Vagina (tissue), 2 donors: Measurements from ENCODE around the gene MRPL27.

Experiments used
- POLR2A ChIP-seq, 2 donors: fragments of 450-650 bp; IDR thresholded peaks; one replicate each; pipeline ENCODE4 v1.6.1; 2017; ENCODE audit warnings: antibody characterized with exemption in 2 of 2, mild to moderate bottlenecking in 2 of 2, moderate library complexity in 2 of 2
- POLR2AphosphoS5 ChIP-seq, 2 donors: sonication (generic); formaldehyde crosslinking; IDR thresholded peaks; one replicate each; pipeline ENCODE4 v1.9.0; 2017; ENCODE audit warnings: antibody characterized with exemption in 2 of 2, mild to moderate bottlenecking in 2 of 2, low read depth in 1 of 2; ENCODE audit not compliant: insufficient read depth in 1 of 2
- TF ChIP-seq, protein P1 (sequence below), 3 experiments: fragments of 450-650 bp in 2 of 3; fragments of 200-600 bp in 1 of 3; sonication (generic) in 1 of 3; IDR thresholded peaks; one replicate each; pipeline ENCODE4 v1.5.1; 2017 to 2019; ENCODE audit warnings: antibody characterized with exemption in 3 of 3, mild to moderate bottlenecking in 2 of 3, moderate library complexity in 2 of 3

DNA sequence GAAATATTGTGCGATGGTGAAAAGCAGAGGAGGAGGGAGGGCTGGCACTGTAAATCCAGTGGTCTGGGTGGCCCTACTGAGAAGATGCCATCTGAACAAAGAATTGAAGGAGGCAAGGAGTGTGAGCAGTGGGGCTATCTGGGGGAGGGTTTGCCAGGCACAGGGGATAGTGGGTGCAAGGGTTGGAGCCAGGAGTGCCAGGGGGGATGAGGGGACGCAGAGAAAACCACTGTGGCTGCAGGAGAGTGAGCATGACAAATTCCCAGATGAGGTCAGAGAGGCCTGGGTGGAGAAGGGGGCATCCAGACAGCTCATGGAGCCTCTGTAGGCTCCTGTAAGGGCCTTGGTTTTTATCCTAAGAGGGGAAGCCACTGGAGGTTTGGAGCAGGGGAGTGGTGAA, 22.3 kb downstream of the MRPL27 start:
- TF ChIP-seq, protein P1, sequence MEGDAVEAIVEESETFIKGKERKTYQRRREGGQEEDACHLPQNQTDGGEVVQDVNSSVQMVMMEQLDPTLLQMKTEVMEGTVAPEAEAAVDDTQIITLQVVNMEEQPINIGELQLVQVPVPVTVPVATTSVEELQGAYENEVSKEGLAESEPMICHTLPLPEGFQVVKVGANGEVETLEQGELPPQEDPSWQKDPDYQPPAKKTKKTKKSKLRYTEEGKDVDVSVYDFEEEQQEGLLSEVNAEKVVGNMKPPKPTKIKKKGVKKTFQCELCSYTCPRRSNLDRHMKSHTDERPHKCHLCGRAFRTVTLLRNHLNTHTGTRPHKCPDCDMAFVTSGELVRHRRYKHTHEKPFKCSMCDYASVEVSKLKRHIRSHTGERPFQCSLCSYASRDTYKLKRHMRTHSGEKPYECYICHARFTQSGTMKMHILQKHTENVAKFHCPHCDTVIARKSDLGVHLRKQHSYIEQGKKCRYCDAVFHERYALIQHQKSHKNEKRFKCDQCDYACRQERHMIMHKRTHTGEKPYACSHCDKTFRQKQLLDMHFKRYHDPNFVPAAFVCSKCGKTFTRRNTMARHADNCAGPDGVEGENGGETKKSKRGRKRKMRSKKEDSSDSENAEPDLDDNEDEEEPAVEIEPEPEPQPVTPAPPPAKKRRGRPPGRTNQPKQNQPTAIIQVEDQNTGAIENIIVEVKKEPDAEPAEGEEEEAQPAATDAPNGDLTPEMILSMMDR (IDR thresholded peaks at IDR 0.05) = no peak
- TF ChIP-seq POLR2AphosphoS5 (IDR thresholded peaks at IDR 0.05; ENCODE audit: insufficient read depth in 1 of 2, low read depth in 1 of 2) = no peak
- no peak for TF ChIP-seq POLR2A (IDR thresholded peaks at IDR 0.05)
